Neural cell (in vitro differentiated cells): Measurements from ENCODE around the gene TGFA. TPM values are rescaled to one million over a fixed set of nuclear protein-coding genes. Genes with fewer than 3 reads are reported as not detected.

Experiments
- H2AFZ ChIP-seq: fragments of 200-600, 300-800 bp; sonication (generic), shearing (Covaris generic); 2 replicates; pipeline ENCODE4 v1.6.0; 2014; ENCODE audit warnings: low read depth, mild to moderate bottlenecking, antibody characterized with exemption, low read length, moderate library complexity
- H3F3A ChIP-seq: fragments of 200-600 bp; shearing (Covaris generic); 2 replicates; pipeline ENCODE4 v1.6.1; 2016; ENCODE audit warnings: mild to moderate bottlenecking, moderate library complexity, mixed read lengths, antibody characterized with exemption, low read length; ENCODE audit not compliant: insufficient read depth, poor library complexity, severe bottlenecking
- H3K27ac ChIP-seq: fragments of 200-600, 300-800 bp; sonication (generic), shearing (Covaris generic); 2 replicates; pipeline ENCODE4 v1.5.1; 2014; ENCODE audit warnings: mild to moderate bottlenecking, low read length, moderate library complexity
- H3K27me3 ChIP-seq: fragments of 300-800, 200-600 bp; sonication (generic), shearing (Covaris generic); 2 replicates; pipeline ENCODE4 v1.6.0; 2014; ENCODE audit warnings: mild to moderate bottlenecking, low read depth, low read length, moderate library complexity; ENCODE audit not compliant: insufficient read depth
- H3K36me3 ChIP-seq: fragments of 300-800, 200-600 bp; sonication (generic), shearing (Covaris generic); 2 replicates; pipeline ENCODE4 v1.5.1; 2014; ENCODE audit warnings: mild to moderate bottlenecking, antibody characterized with exemption, low read length, moderate library complexity; ENCODE audit not compliant: insufficient read depth
- H3K4me2 ChIP-seq: fragments of 300-800, 200-600 bp; sonication (generic), shearing (Covaris generic); 2 replicates; pipeline ENCODE4 v1.6.0; 2014; ENCODE audit warnings: mild to moderate bottlenecking, low read length
- H3K4me3 ChIP-seq: fragments of 300-800, 200-600 bp; sonication (generic), shearing (Covaris generic); 2 replicates; pipeline ENCODE4 v1.5.1; 2014; ENCODE audit warnings: mild to moderate bottlenecking, low read length, moderate library complexity
- H3K79me2 ChIP-seq: fragments of 200-600 bp; shearing (Covaris generic); replicated peaks from 2 replicates; pipeline ENCODE4 v1.6.0; 2014; ENCODE audit warnings: mild to moderate bottlenecking, low read length, moderate library complexity; ENCODE audit not compliant: insufficient read depth
- H3K9ac ChIP-seq: fragments of 300-800, 200-600 bp; sonication (generic), shearing (Covaris generic); 2 replicates; pipeline ENCODE4 v1.6.1; 2016; ENCODE audit warnings: mild to moderate bottlenecking, low read length, mixed read lengths
- H3K9me2 ChIP-seq: fragments of 200-600 bp; shearing (Covaris generic); 2 replicates; pipeline ENCODE4 v1.6.1; 2016; ENCODE audit warnings: mild to moderate bottlenecking, low read length, mixed read lengths; ENCODE audit not compliant: insufficient read depth
- H3K9me3 ChIP-seq: fragments of 200-600, 300-800 bp; sonication (generic), shearing (Covaris generic); 2 replicates; pipeline ENCODE4 v1.6.1; 2016; ENCODE audit warnings: mild to moderate bottlenecking, mixed run types, low read length, moderate library complexity, mixed read lengths
- H4K20me1 ChIP-seq: fragments of 200-600 bp; shearing (Covaris generic); 2 replicates; pipeline ENCODE4 v1.6.1; 2016; ENCODE audit warnings: mild to moderate bottlenecking, mixed run types; ENCODE audit not compliant: insufficient read depth
- CTCF ChIP-seq: fragments of 450-650 bp; IDR thresholded peaks from 2 replicates; pipeline ENCODE4 v1.5.1; 2014; ENCODE audit warnings: antibody characterized with exemption, mild to moderate bottlenecking, moderate library complexity; ENCODE audit not compliant: poor library complexity, severe bottlenecking
- EP300 ChIP-seq: fragments of 450-650 bp; conservative IDR thresholded peaks from 2 replicates; pipeline ENCODE4 v1.6.1; 2014; ENCODE audit warnings: antibody characterized with exemption, mild to moderate bottlenecking, moderate library complexity; ENCODE audit not compliant: poor library complexity, severe bottlenecking
- EZH2 ChIP-seq: fragments of 200-600, 300-800 bp; shearing (Covaris generic), sonication (generic); IDR thresholded peaks from 2 replicates; pipeline ENCODE4 v1.6.1; 2014; ENCODE audit warnings: antibody characterized with exemption, low read length, borderline replicate concordance, mild to moderate bottlenecking; ENCODE audit not compliant: insufficient read depth, poor library complexity, severe bottlenecking
- MXI1 ChIP-seq: fragments of 450-650 bp; conservative IDR thresholded peaks from 2 replicates; pipeline ENCODE4 v1.6.1; 2014; ENCODE audit warnings: antibody characterized with exemption, mild to moderate bottlenecking; ENCODE audit not compliant: poor library complexity, severe bottlenecking
- POLR2AphosphoS5 ChIP-seq: IDR thresholded peaks from 2 replicates; pipeline ENCODE4 v1.6.1; 2012
- RAD21 ChIP-seq: fragments of 450-650 bp; conservative IDR thresholded peaks from 2 replicates; pipeline ENCODE4 v1.6.1; 2014; ENCODE audit warnings: antibody characterized with exemption, mild to moderate bottlenecking, moderate library complexity
- REST ChIP-seq: IDR thresholded peaks from 2 replicates; pipeline ENCODE4 v1.6.1; 2012; ENCODE audit warnings: borderline replicate concordance
- SMC3 ChIP-seq: fragments of 450-650 bp; conservative IDR thresholded peaks from 2 replicates; pipeline ENCODE4 v1.6.1; 2014; ENCODE audit warnings: antibody characterized with exemption, mild to moderate bottlenecking, moderate library complexity; ENCODE audit not compliant: poor library complexity
- TAF1 ChIP-seq: IDR thresholded peaks from 2 replicates; pipeline ENCODE4 v1.6.1; 2012; ENCODE audit warnings: low read depth
- polyA plus RNA-seq: library from polyadenylated mRNA; depleted of rRNA; stranded (reverse); fragments of >200 nt; gene quantifications from 2 replicates; pipeline ENCODE4 v1.2.3, GENCODE V29; 2014

Gene TGFA
- polyA plus RNA-seq, 1 donor from 2014 or later, result 0.85 TPM

GRCh38 chr2:70463997-70464396, 89.6 kb downstream of the TGFA start:
- Histone ChIP-seq H3K4me2 (no peak overlapping the region), H3K9ac (no peak overlapping the region), H3K36me3 (no peaks in the 10 kb centered on the region), H3K79me2 (no peaks in the 10 kb centered on the region), H4K20me1 (no peaks in the 10 kb centered on the region), H3K9me3 (no peaks in the 10 kb centered on the region), H3F3A (no peaks in the 10 kb centered on the region), H3K27ac (no peak overlapping the region), H3K4me3 (no peak overlapping the region), H3K27me3 (no peaks in the 10 kb centered on the region), H3K9me2 (no peaks in the 10 kb centered on the region), H2AFZ (no peak overlapping the region)
- TF ChIP-seq MXI1, result no peak
- no peak for TF ChIP-seq TAF1
- TF ChIP-seq CTCF, result no peak
- no peak for TF ChIP-seq EZH2
- no peak for TF ChIP-seq REST
- no peak for TF ChIP-seq SMC3
- no peak for TF ChIP-seq EP300
- no peak for TF ChIP-seq RAD21
- no peak for TF ChIP-seq POLR2AphosphoS5

GRCh38 chr2:70463581-70463980, 90.0 kb downstream of the TGFA start:
- no peak for TF ChIP-seq CTCF
- TF ChIP-seq SMC3, result no peak
- no peak for TF ChIP-seq POLR2AphosphoS5
- TF ChIP-seq RAD21, result no peak
- no peak for TF ChIP-seq EZH2
- no peak for TF ChIP-seq MXI1
- TF ChIP-seq TAF1, result no peak
- no peak for TF ChIP-seq REST
- TF ChIP-seq EP300, result no peak
- H3K79me2 ChIP-seq, result no peaks in the 10 kb centered on the region
- H3K9me3 ChIP-seq, result no peaks in the 10 kb centered on the region
- H3K9ac ChIP-seq, result no peak overlapping the region
- H3K27me3 ChIP-seq, result no peaks in the 10 kb centered on the region
- no peak overlapping the region for H3K4me2 ChIP-seq
- no peaks in the 10 kb centered on the region for H4K20me1 ChIP-seq
- H3K4me3 ChIP-seq, result no peak overlapping the region
- no peaks in the 10 kb centered on the region for H3F3A ChIP-seq
- no peaks in the 10 kb centered on the region for H3K36me3 ChIP-seq
- H3K9me2 ChIP-seq, result no peaks in the 10 kb centered on the region
- H3K27ac ChIP-seq, result no peak overlapping the region
- H2AFZ ChIP-seq, result no peak overlapping the region
